ENCODE results near the gene PRCD.

Gene PRCD

GRCh38 chr17:76542566-76542971 is 2.7 kb downstream of the PRCD start:
- DNase-seq = no peak

- no peak for DNase-seq
Measured at GRCh38 chr17:76542984-76543383, 3.1 kb downstream of the PRCD start.

- DNase-seq = no peak
Measured at GRCh38 chr17:76543482-76543825, 3.6 kb downstream of the PRCD start.

GRCh38 chr17:76543826-76544545 is 4.1 kb downstream of the PRCD start:
- DNase-seq = no peak

- no peak for DNase-seq
Measured at GRCh38 chr17:76544546-76545365, 4.9 kb downstream of the PRCD start.

GRCh38 chr17:76545918-76546555 is 6.2 kb downstream of the PRCD start:
- no peak for DNase-seq

GRCh38 chr17:76546556-76547182 is 6.8 kb downstream of the PRCD start:
- no peak for DNase-seq

- DNase-seq = peak; percentile 37
Measured at GRCh38 chr17:76547183-76547641, 7.4 kb downstream of the PRCD start.

GRCh38 chr17:76547642-76548202 is 7.9 kb downstream of the PRCD start:
- DNase-seq = no peak

- no peak for DNase-seq
Measured at GRCh38 chr17:76548378-76549214, 8.8 kb downstream of the PRCD start.

- DNase-seq = no peak
Measured at GRCh38 chr17:76549215-76549518, 9.3 kb downstream of the PRCD start.

- no peak for DNase-seq
Measured at GRCh38 chr17:76549539-76549938, 9.7 kb downstream of the PRCD start.

GRCh38 chr17:76550712-76551615 is 11.1 kb downstream of the PRCD start:
- DNase-seq = no peak

GRCh38 chr17:76551685-76552084 is 11.8 kb downstream of the PRCD start:
- DNase-seq = no peak

GRCh38 chr17:76553178-76553908 is 13.5 kb downstream of the PRCD start:
- DNase-seq = no peak

- DNase-seq = no peak
Measured at GRCh38 chr17:76554131-76554530, 14.3 kb downstream of the PRCD start.

- DNase-seq = peak; percentile 56
Measured at GRCh38 chr17:76556765-76557367, 17.0 kb downstream of the PRCD start.

- peak; percentile 94 for DNase-seq
Measured at GRCh38 chr17:76557368-76558197, 17.7 kb downstream of the PRCD start.
